NCI-H69 (cell line): ENCODE measurements around the gene BLMH.

ENCODE experiments used
- DNase-seq: peaks from one replicate; lab custom pipeline; 2025; lab: John Stamatoyannopoulos, UW

BLMH gene

GRCh38 chr17:30199600-30199999 lies 92.1 kb downstream of the BLMH start:
- DNase-seq = no peak
